Esophagus muscularis mucosa (tissue), 4 donors: Measurements from ENCODE around the gene HID1.

ENCODE experiments used
- CTCF ChIP-seq, 3 experiments: fragments of 200-600 bp in 2 of 3; fragments of 450-650 bp in 1 of 3; sonication (generic) in 2 of 3; IDR thresholded peaks; one replicate each; pipeline ENCODE4 v1.5.1; 2017 to 2019; ENCODE audit warnings: antibody characterized with exemption in 3 of 3, mild to moderate bottlenecking in 2 of 3, moderate library complexity in 1 of 3
- EP300 ChIP-seq: sonication (generic); formaldehyde crosslinking; IDR thresholded peaks from one replicate; pipeline ENCODE4 v1.6.1; 2017; ENCODE audit warnings: antibody characterized with exemption
- POLR2AphosphoS5 ChIP-seq, 2 donors: sonication (generic); formaldehyde crosslinking; IDR thresholded peaks; one replicate each; pipeline ENCODE4 v1.6.1; 2017; ENCODE audit warnings: antibody characterized with exemption in 2 of 2

DNA sequence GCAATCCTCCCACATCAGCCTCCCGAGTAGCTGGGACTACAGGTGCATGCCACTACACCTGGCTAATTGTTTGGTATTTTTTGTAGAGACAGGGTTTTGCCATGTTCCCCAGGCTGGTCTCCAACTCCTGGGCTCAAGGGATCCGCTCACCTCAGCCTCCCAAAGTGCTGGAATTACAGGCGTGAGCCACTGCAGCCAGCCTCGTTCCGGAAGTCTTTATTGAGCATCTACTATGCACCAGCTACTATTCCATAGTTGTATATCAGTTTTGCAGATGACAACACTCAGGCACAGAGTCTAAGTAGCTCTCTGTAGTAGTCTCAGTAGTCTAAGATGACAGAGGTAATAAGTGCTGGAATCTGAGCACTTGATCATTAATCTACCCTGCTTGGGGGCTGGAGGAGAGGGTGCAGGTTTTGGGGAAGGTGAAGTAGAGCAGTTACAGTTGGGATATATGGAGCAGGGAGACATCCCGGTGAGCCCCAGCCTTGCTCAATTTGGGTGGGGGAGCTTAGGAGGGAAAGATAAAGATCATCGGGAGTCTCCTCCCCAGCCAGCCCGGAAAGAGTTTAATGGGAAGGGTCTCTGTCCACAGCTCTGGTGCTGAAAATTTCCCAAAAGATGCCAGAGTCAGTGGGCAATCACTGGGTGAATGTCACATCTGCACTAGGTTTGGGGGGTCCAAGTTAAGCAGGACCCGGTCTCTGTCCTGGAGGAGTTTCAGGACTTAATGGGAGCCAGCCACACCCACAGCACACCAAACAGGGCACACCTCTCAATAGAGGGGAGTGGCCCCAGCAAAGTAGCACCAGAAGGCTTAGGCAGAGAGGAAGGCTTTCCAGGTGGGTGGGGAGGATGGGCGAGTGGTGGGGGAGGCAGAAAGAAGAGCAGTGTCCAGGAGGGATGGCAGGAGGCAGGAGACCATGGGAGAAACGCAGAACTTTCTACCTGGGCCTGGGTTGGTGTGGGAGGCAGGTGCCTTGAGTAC, 35.2 kb downstream of the HID1 start:
- TF ChIP-seq CTCF (IDR thresholded peaks at IDR 0.05) (no peak), POLR2AphosphoS5 (IDR thresholded peaks at IDR 0.05) (no peak), EP300 (no peak)
